NCI-H1694 (cell line): ENCODE results near the gene MAP3K7.

Experiments
- DNase-seq: peaks from one replicate; lab custom pipeline; 2025; lab: John Stamatoyannopoulos, UW

Gene MAP3K7

DNA sequence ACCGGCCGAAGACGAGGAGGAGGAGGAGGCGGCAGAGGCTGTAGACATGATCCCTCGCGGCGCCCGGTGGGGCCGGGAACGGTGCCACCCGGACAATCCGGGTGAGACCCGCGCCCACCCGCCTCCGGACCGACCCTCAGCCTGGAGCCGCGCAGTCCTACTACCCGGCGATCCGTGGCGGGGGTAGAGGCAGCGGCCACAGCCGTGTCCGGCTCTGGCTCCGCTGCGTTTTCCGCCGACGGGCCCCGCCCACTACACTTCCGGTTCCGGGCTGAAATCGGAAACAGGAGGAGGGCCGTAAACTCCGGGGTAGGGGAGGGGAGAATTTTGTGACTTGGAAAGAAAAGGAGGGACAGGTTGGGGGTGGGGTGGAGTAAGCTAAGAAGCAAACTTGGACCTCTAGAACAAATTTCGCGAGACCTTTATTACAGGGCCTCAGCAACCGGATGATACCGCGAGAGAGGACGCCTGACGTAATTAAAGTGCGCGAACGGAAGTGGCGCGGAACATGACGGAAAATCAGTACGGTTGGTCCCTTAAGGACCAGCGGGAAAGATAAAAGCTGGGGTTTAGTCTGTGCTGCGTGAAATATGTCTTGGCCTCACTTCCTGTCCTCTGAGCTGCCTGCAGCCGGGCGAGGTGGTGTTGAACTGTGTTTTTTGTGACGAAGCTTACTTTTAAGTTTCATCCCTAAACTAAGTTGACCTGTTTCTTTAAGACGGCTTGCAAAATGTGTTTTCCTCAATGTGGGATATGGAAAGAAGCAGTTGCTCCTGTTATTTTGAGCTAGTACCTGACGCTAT, at the start of gene MAP3K7:
TSS of gene MAP3K7 (minus strand) at position 237 of the 803 bp plus-strand sequence. CDS start at position 48, 189 bp downstream.
- peak; percentile 93 for DNase-seq

DNA sequence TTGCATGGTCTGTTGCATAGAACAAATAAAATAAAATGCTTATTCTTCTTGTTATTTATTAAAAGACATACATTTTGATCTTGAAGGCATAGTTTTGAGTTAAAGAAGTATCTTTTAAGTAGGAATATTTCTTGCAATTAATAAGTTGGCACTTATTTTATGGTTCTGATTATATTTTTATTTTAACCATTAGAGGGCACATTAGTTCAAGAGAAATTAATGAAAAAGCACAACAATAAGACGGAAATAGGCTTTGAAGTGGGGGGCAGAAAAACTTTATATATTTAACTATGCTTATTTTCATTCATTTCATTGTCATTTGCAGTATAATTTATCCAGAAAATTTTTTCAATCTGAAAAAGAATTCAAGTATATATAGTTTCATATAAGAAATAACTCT, 44.2 kb upstream of the MAP3K7 start:
- no peak for DNase-seq

DNA sequence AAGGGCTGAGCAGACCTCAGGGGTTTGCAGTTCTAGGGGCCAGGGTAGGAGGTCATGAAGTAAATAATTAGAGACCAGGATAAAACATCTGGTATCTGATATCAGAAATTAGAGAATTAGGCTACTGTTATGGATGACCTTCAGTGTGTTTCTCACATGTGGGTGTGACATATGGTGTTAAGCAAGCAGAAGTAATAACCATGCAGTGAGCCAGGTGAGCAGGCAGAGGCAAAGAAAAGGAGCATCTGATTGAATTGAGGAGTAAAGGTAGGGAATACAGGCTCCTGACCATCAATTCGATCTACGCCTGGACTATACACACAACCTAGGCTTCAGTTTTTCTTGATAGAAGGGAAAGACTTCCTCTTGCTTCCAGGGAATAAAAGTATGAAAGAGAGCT, 34.7 kb upstream of the MAP3K7 start:
- DNase-seq = no peak

DNA sequence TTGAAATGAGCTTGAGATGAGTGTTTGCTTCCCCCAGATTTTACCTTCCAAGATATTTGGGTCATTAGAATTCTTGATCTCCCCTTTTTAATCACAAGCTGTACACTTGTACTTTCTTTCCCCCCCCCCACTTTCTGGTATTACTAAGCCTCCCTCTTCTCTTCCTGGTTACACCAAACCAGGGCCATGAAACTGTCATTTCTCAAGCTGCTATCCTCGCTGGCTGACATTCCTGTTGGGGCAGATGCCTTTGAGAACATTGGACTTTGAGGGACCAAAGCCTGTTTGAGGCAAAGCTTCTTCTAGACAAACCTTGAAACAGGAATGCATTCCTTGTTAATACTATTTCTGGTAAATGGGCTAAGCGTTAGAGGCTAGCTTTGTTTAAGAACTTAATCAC, 32.3 kb upstream of the MAP3K7 start:
- no peak for DNase-seq

DNA sequence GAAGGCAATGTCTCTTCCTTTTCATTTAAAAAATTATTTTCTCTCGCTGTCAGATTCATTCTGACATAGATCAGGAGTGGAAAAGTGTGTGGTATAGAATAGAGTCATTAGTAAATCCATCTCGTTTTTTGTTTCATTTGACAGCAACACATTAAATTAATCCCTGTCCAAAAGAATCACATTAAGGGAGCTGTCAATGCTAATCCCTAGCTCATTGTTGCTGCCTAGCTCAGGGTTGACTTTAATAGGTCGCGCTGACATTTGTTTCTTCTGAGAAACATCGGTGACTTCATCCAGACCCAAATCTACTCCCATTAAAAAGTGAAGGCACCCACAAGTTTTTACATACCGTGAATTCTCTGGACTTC, 25.4 kb upstream of the MAP3K7 start:
- DNase-seq = no peak

DNA sequence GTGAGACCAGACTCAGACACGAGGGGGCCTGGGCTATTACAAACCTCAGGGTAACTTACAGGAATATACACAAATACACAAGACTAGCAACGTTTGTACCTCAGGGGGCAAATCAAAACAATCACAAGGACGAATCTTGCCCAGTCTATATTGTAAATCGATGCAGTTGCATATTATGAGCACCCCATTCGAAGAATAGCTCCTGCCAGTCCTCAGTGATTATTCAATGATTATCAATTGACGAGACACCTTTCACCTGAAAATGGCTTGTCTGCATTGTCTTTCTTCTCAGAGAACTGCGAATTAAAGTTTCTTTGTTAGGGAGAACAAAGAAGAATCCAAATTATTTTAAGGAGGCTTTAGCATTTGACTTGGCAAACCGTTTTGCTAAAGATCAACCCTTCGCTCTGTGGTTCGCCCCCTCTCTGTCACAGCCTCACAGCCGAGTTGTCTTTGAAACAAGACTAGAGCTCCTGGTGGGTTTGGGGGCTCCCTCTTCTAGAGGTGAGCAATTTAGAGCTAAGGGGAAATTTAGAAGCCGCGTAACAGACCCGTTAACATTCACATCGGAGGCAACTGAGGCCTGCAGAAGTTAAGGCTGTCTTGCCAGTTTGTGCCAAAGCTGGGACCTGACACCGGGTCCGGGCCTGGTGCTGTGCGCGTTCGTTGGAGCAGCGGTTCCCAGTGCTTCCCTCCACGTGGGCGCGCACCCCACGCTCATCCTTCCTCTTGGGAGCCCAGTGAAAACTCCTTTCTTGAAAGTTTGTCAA, 24.9 kb upstream of the MAP3K7 start:
- no peak for DNase-seq

DNA sequence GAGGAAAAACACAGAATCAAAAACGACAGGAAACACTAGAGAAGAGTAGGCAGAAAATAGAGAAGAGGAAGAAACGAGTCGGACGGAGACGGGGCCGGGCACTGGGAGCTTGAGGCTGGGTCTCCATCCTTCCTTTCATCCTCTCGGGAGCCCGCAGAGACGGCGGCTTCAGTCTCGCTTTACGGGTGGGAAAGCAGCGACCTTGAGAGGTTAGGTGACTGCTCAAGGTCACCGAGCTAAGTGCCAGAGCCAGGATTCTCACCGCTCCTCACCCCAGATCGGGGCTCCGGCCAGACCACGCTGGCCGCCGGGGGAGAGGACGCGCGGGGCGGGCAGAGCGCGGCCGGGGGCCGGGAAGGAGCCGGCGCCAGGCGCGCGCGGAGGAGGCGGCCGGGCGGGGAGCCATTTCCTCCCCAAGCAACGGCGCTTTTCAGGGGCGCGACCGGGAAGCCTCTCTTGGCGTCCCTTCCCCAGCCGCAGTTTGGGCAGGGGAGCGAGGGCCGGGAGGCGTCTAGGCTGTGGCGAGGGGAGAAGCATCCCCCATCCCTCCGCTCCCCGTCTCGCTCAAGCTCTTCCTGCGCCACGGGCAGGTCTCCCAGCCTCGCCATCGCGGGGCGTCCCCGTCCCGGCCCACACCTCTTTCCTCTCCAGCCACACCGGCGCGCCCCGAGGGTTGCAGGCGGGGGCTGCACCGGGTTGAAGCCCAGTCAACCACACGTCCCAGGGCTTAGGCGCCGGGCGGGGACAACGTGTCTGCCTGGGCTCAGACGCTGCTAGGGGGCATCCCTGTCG, 24.1 kb upstream of the MAP3K7 start:
- DNase-seq = no peak

DNA sequence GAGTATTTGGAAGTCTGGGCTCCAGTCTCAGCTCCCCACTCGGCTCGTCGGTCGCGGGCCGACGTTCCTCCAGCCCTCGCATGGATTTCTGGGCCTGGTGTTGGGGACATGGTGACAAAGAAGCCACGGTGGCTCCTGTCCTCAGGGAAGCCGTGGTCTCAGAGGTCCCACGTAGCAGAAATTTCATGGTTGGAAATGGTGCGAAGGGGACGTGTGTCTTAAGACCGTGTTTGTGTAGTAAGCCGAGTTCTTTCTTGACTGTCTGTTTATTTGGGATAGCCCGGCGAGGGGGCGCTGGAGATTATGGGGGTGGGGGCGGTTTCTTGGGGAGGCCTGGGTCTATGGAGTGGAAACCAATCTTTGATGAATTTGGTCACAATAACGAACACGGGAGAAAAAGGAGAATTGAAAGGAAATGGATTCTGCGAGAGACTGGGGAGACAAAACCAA, 23.5 kb upstream of the MAP3K7 start:
- DNase-seq = no peak

DNA sequence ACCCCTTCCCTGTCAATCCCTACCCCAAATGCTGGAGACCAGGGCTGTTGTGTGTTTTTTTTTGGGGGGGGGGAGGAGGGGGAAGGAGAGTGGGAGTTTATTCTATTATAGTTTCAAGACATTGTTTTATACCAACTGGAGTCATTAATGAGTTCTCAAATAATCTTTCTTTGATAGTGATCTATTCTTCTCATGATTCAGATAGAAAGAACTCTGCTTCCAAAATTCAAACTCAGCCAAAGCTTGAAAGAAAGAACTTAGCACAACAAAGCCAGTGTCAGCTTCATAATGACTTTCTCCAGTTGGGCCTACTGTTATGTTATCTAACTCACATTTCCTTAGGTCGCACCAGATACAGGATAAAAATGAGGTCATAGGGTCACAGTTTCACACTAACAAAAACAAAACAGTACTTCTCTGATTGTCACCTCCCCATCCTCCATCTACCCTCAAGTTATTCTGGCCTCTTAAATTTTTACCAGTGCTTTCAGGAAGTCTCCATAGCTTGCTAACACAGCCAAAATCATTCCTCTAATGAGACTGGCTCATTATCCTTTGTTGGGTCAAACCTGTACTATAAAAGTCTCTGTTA, 19.0 kb upstream of the MAP3K7 start:
- DNase-seq = no peak

DNA sequence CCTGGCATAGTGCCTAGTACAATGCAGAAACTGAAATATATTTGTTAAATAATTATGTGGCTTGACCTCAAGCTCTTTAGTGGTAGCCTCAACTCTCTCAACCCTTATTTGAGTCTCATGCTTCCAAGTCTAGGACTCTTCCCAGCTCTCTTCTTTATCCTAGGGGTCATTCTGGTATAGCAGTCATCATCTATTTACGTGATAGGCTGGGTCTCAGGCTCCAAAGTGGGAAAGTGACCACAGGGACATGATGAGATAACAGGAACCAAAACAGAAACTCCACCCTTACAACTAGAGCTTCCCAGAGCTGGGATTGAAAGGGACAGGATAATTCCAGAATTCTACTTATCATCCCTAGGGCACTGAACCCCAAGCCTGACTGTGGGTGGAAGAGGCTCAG, 17.7 kb upstream of the MAP3K7 start:
- no peak for DNase-seq

DNA sequence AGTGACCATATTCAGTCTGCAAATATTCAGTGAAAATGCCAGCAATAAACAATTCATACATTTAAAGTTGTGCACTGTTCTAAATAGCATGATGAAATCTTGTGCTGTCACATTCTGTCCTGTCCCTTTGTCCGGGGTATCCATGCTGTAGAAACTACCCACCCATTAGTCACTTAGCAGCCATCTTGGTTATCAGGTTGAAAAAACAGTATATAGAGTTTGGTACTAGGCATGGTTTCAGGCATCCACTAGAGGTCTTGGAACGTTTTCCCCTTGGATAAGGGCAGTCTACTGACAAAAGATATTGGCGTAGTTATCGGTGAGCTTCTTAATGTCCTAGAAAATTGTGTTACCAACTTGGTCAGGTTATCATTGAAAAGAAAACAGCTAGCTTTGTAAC, 12.3 kb upstream of the MAP3K7 start:
- no peak for DNase-seq

DNA sequence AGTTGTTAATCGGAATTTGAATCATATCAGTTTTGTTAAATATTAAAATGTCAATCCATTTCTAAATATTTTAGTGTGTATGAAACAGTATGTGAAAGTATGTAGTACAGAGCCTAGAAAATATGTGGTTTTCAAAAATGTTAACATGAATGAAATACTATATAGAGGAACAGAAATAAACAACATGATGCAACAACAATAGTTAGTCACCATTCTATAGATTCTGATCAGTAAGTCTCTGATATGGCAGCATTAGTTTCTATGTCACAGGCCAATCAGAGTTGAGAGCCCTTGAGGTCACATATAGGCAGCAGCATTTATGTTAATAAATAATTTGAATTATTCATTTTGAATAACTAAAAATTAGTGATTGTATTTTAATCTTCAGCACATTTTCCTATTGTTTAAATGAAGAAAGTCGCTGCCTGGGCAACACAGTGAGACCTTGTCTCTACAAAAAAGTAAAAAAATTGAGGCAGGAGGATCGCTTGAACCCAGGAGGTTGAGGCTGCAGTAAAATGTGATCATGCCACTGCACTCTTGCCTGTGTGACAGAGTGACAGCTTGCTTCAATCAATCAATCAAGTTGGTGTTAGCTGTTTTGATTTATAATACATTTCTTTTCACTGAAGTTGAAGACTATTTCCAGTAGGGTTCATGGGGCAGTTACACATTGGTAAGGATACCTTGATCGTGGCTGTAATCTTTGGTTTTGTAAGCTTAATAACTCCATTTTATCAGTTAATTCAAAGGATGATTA, 11.5 kb upstream of the MAP3K7 start:
- DNase-seq = no peak

DNA sequence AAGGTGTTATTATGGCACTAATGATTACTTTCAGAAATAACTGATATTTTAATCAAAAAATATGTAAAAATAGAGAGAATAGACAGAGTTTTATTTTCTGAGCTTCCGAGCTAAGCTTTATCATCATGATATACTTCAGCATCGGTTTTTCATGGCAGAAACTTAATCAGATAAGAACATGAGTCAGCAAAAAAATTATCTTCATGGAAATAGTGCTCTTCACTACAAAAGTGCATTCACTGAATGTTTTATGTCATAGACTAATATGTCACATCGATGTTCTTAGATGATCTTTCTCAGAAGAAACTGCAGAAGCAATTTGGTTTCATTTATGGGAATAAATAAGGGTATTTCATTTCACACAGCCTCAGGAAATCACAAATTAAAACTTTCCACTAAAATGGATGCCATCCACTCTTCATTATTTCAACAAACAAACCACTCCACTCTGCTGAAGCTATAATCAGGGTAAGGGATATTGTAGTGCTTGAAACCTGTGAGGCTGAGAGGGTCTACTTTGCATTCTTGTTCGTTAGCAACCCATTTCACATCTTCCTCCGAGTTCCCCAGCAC, 10.2 kb upstream of the MAP3K7 start:
- DNase-seq = no peak

DNA sequence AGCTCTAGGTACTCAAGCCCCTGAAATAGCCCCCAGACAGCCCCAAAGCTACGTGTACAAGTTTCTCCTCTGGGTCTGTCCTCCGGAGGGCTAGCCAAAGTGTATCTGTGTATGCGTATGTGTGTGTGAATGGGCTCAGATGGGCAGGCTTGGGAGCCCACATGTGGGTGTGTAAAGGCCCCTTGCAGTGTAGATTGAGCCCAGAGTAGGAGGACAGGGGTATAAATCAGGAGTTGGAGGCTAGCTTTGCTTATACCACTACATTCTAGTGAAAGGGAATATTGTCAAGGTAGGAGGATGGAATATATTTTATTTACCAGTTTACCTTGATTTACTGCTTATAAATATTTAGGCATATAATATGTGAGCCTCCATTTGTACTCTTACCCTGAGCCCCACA, 9.0 kb upstream of the MAP3K7 start:
- no peak for DNase-seq

DNA sequence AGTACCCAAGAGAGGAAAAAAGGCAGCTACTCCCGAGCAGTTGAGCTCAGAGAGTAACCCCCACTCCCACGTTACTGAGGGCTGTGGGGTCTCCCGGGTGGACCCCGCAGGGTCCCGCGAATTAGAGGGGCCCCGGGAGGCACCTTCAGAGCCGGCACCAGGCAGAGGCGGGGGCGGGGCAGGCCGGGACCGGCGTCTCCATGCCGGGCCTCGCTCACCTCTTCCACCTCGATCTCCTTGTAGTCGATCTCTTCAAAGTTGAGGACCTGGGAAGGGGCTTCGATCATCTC, 381 bp downstream of the MAP3K7 start:
- DNase-seq = no peak

DNA sequence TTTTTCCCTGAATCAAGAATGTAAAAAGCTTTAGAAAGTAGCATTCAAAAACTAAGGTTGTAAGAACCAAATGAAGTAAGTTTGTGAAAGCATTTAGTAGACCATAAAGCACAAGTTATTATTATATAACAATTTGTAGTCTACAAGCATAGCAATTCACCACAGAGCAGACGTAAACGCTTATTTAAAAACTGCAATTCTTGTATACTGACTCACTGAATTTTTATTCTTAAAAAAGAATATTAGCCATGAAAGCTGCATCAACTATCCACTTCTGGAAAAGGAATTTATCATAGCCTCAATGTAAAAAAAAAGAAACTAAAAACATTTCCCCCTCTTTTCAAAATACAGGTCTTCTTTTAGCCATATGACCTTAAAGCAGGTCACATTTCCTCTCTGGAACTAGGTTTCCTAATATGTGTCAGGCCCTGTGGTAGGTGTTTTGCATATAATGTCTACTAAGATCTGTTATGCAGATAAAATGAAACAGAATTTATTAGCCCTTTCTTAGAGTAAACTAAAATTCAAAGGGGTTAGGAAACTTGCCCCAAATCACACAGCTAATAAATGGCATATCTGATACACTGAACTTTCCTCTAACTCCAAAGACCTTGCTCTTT, 2.1 kb downstream of the MAP3K7 start:
- DNase-seq = no peak

DNA sequence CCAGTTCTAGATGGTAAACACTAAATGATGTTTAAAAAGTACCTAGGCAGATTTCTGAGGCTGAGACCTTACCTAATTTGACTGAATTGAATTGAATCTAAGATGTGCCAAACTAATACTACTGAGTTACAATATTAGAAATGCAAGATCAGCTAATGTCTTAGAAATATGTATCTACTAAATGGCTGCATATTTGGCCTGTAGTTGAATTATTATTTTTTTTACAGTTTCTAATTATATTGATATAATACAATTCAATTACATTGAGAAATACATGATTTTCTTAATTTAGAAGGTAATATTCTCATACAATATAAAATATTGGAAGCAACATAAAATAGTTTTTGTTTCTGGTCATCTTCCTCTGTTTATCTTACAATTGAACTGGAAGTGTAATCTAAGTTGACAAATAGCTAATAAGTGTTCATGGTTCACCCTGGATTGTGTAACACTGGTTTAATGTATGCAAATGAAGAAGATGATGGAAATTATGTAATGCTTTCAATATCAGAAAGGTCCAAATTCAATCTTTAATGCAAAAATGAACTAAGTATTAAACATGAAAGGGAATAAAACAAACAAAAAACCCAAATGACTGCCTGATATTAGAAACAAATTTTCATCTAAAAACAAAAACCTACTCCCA, 2.9 kb downstream of the MAP3K7 start:
- DNase-seq = no peak

DNA sequence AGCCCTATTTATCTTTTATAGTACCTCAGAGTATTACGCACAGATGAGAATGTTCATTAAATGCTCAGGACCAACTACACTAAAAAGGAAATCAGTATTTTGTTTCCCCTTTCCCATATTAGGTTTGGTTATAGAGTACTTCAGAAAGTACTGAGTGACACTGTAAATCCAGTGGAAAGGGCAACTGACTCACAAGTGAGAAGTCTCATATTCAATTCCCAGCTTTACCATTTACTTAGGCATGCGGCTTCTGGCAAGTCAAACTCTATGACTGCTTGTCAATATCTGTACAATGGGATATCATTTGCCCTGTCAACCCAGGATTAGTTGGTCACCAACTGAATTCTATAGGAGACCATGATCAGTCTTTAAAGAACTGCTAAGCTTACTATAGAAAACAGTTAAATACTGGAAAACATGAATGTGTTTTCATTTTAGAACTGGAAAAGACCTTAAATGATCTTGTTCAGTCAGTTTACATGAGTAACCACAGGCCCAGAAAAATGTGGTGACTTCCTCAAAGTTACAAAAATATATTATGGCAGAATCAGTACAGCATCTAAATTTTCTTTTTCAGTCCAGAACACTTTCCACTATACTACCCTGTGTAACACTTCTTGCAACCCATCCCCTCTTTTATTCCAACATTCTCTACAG, 3.6 kb downstream of the MAP3K7 start:
- no peak for DNase-seq

DNA sequence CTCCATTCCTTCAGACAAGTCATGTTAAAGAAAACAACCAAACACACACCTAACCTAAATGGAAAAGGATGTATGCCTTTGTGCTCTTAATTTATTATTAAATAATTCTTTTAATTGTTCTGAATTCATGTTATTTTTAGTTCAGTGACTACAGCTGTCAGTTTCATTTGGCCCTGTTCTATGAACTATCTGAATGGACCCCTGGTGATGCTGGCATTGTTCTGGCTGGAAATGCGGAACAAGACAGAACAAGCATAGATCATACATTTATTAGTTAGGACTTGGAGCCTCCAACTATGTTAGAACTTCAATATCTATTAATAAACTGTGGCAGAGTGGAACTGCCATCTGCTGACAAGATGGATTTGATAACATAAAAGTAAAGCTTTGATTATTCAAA, 5.7 kb downstream of the MAP3K7 start:
- no peak for DNase-seq
